Activated CD4-positive, alpha-beta T cell treated with anti-CD3 and anti-CD28 coated beads for 36 hours (primary cell): ENCODE measurements around the gene ABHD18. TPM values are rescaled to one million over a fixed set of nuclear protein-coding genes. Genes with fewer than 3 reads are reported as not detected.
"Not testable (repeated sequence)": the region's sequence is repeated elsewhere in the genome, so short reads cannot be mapped to it uniquely, and the experiment has no call there.

Source experiments
- ATAC-seq: fragments of 200-7000 bp; cut with Tn5 transposase; one replicate; pipeline ENCODE4 v1.10.0; 2021; ENCODE audit warnings: mild to moderate bottlenecking, moderate library complexity
- CTCF ChIA-PET: fragments of 350-600 bp; sonication (Branson Sonifier 250); formaldehyde crosslinking; loops from one replicate; lab custom pipeline; 2021; ENCODE audit warnings: antibody characterized with exemption; lab: Charles Lee
- POLR2A ChIA-PET: fragments of 350-600 bp; sonication (Branson Sonifier 250); formaldehyde crosslinking; loops from one replicate; lab custom pipeline; 2021; ENCODE audit warnings: antibody characterized with exemption, inconsistent platforms; lab: Charles Lee
- DNase-seq: peaks from one replicate; pipeline ENCODE4 v3.0.0-alpha.2; 2020
- H3K27ac Mint-ChIP-seq: one replicate; pipeline ENCODE4 v1.8.0; 2021; ENCODE audit warnings: mixed read lengths
- H3K27me3 Mint-ChIP-seq: one replicate; pipeline ENCODE4 v1.8.0; 2021; ENCODE audit warnings: mixed read lengths
- H3K36me3 Mint-ChIP-seq: one replicate; pipeline ENCODE4 v1.8.0; 2021; ENCODE audit warnings: low read depth, mixed read lengths
- H3K4me1 Mint-ChIP-seq: one replicate; pipeline ENCODE4 v1.8.0; 2021; ENCODE audit warnings: mixed read lengths
- H3K4me3 Mint-ChIP-seq: one replicate; pipeline ENCODE4 v1.8.0; 2021; ENCODE audit warnings: mild to moderate bottlenecking, moderate library complexity, mixed read lengths
- H3K9me3 Mint-ChIP-seq: one replicate; pipeline ENCODE4 v1.8.0; 2021; ENCODE audit warnings: low read depth, mixed read lengths
- intact Hi-C, 2 experiments: fragments of 100-400 bp; cut with DNase I in 1 of 2; cut with micrococcal nuclease in 1 of 2; formaldehyde crosslinking; loops; one replicate each; pipeline versions ENCODE4 v1.14.2 to v1.15.1; 2022 to 2024; cut with DNase I, micrococcal nuclease
- total RNA-seq, 2 experiments: library from RNA; stranded (reverse); gene quantifications; one replicate each; pipeline ENCODE4 v1.2.3, GENCODE V29; 2021

Gene ABHD18
- total RNA-seq, 2 experiments from 2014 or later, result 23.5 to 24.2 TPM

DNA sequence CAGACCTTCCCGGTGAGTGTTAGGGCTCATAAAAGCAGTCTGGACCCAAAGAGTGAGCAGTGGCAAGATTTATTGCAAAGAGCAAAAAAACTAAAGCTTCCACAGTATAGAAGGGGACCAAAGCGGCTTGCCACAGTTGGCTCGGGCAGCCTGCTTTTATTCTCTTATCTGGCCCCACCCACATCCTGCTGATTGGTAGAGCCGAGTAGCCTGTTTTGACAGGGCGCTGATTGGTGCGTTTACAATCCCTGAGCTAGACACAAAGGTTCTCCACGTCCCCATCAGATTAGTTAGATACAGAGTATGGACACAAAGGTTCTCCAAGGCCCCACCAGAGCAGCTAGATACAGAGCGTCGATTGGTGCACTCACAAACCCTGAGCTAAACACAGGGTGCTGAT lies 81.8 kb downstream of the ABHD18 start:
- H3K36me3 Mint-ChIP-seq, H3K27ac Mint-ChIP-seq, ATAC-seq, H3K4me3 Mint-ChIP-seq, intact Hi-C loops, POLR2A ChIA-PET, H3K27me3 Mint-ChIP-seq, H3K9me3 Mint-ChIP-seq, DNase-seq, H3K4me1 Mint-ChIP-seq: not testable (repeated sequence)
- CTCF ChIA-PET, result interaction anchor here (0.6 kb wide), 1 partner anchor 77 kb away, joined by 5 read pairs; no protein-coding TSS in a partner anchor

DNA sequence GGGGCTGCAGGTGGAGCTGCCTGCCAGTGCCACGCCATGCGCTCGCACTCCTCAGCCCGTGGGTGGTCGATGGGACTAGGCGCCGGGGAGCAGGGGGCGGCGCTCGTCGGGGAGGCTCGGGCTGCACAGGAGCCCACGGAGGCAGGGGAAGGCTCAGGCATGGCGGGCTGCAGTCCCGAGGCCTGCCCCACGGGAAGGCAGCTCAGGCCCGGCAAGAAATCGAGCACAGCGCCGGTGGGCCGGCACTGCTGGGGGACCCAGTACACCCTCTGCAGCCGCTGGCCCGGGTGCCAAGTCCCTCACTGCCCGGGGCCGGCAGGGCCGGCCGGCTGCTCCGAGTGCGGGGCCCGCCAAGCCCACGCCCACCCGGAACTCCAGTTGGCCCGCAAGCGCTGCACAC lies 82.3 kb downstream of the ABHD18 start:
- H3K4me3 Mint-ChIP-seq, H3K9me3 Mint-ChIP-seq, POLR2A ChIA-PET, intact Hi-C loops, DNase-seq, H3K4me1 Mint-ChIP-seq, H3K27ac Mint-ChIP-seq, H3K27me3 Mint-ChIP-seq, ATAC-seq, H3K36me3 Mint-ChIP-seq: not testable (repeated sequence)
- CTCF ChIA-PET, result interaction anchor here (0.6 kb wide), 1 partner anchor 77 kb away, joined by 5 read pairs; no protein-coding TSS in a partner anchor

GRCh38 chr4:128051229-128051628 lies 86.0 kb downstream of the ABHD18 start:
- H3K4me3 Mint-ChIP-seq, ATAC-seq, H3K27me3 Mint-ChIP-seq, H3K4me1 Mint-ChIP-seq, H3K36me3 Mint-ChIP-seq, H3K27ac Mint-ChIP-seq, H3K9me3 Mint-ChIP-seq: not testable (repeated sequence)
- peak; percentile 52 for DNase-seq
- intact Hi-C loops, result loop anchor here in 1 of 2 experiments (5.0 kb wide), 1 partner anchor 444 kb away; no protein-coding TSS in a partner anchor
- POLR2A ChIA-PET, result interaction anchor here (0.6 kb wide), 1 partner anchor 337 kb away, joined by 5 read pairs; no protein-coding TSS in a partner anchor
- CTCF ChIA-PET, result interaction anchor here (0.6 to 1.2 kb wide), 4 partner anchors 9 to 172 kb away, joined by 3 to 4 read pairs (median 3); partner anchors contain the start of gene LARP1B

DNA sequence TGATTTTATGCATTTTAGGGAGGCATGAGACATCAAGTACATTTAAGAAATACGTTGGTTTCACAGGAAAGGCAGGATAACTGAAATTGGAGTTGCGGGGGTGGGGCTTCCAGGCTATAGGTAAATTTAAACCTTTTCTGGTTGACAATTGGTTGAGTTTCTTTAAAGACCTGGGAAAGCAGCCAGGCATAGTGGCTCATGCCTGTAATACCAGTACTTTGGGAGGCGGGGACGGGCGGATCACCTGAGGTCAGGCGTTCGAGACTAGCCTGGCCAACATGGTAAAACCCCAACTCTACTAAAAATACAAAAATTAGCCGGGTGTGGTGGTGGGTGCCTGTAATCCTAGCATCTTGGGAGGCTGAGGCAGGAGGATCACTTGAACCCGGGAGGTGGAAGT lies 89.7 kb downstream of the ABHD18 start:
- H3K4me3 Mint-ChIP-seq, H3K27ac Mint-ChIP-seq, H3K36me3 Mint-ChIP-seq, CTCF ChIA-PET, DNase-seq, H3K9me3 Mint-ChIP-seq, H3K27me3 Mint-ChIP-seq, H3K4me1 Mint-ChIP-seq, POLR2A ChIA-PET, ATAC-seq: not testable (repeated sequence)
- intact Hi-C loops, result loop anchor here in 1 of 2 experiments (5.0 kb wide), 1 partner anchor 448 kb away; no protein-coding TSS in a partner anchor

GRCh38 chr4:128055441-128056206 lies 90.4 kb downstream of the ABHD18 start:
- POLR2A ChIA-PET, result interaction anchor here (0.6 kb wide), 1 partner anchor 757 kb away, joined by 3 read pairs; no protein-coding TSS in a partner anchor
- H3K27ac Mint-ChIP-seq, CTCF ChIA-PET, H3K4me3 Mint-ChIP-seq, intact Hi-C loops, H3K4me1 Mint-ChIP-seq, DNase-seq, H3K9me3 Mint-ChIP-seq, ATAC-seq, H3K27me3 Mint-ChIP-seq, H3K36me3 Mint-ChIP-seq: not testable (repeated sequence)

DNA sequence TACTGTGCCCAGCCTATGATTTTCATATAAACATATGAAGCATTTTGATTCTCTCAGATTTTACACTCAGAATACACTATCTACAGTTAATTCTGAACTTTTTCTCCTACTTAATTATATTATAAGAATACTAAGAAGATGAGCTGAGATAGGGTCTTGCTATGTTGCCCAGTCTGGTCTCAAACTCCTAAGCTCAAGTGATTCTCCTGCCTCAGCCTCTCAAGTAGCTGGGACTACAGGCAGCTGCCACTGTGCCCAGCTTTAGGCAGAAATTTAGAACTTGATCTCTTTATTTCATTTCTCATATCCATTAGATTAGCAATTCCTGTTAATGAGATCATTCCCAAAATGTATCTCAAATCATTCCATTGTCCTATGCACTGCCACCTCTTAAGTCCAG lies 91.2 kb downstream of the ABHD18 start:
- Mint-ChIP-seq H3K27me3 (no peaks in the 10 kb centered on the region), H3K4me3 (no peak overlapping the region), H3K4me1 (peaks cover 5% of the 10 kb centered on the region), H3K27ac (no peak overlapping the region), H3K9me3 (no peaks in the 10 kb centered on the region), H3K36me3 (no peaks in the 10 kb centered on the region)
- no peak for DNase-seq
- ATAC-seq, result no peak
- POLR2A ChIA-PET, result no interaction called here
- CTCF ChIA-PET, result no interaction called here
- intact Hi-C loops, result no loop called here

GRCh38 chr4:128060121-128060698 lies 95.0 kb downstream of the ABHD18 start:
- ATAC-seq, result no peak
- CTCF ChIA-PET, result interaction anchor here (0.5 to 1.5 kb wide), 7 partner anchors 9 to 560 kb away, joined by 3 to 8 read pairs (median 4); partner anchors contain the start of genes ABHD18 and MFSD8
- Mint-ChIP-seq H3K4me1 (peaks cover 13% of the 10 kb centered on the region), H3K9me3 (no peaks in the 10 kb centered on the region), H3K4me3 (peak overlapping the region; percentile 76), H3K36me3 (peaks cover 2% of the 10 kb centered on the region), H3K27ac (peak overlapping the region; percentile 93), H3K27me3 (no peaks in the 10 kb centered on the region)
- POLR2A ChIA-PET, result interaction anchor here (1.1 to 1.9 kb wide), 5 partner anchors 95 to 752 kb away, joined by 3 to 41 read pairs (median 8); partner anchors contain the start of genes ABHD18, MFSD8, PGRMC2 and PLK4
- no peak for DNase-seq
- intact Hi-C loops, result loop anchor here (2.0 to 5.0 kb wide), 5 partner anchors 63 to 1035 kb away; partner anchors contain the start of genes HSPA4L (in 1 of the 2) and INTU (in 1 of the 2)

DNA sequence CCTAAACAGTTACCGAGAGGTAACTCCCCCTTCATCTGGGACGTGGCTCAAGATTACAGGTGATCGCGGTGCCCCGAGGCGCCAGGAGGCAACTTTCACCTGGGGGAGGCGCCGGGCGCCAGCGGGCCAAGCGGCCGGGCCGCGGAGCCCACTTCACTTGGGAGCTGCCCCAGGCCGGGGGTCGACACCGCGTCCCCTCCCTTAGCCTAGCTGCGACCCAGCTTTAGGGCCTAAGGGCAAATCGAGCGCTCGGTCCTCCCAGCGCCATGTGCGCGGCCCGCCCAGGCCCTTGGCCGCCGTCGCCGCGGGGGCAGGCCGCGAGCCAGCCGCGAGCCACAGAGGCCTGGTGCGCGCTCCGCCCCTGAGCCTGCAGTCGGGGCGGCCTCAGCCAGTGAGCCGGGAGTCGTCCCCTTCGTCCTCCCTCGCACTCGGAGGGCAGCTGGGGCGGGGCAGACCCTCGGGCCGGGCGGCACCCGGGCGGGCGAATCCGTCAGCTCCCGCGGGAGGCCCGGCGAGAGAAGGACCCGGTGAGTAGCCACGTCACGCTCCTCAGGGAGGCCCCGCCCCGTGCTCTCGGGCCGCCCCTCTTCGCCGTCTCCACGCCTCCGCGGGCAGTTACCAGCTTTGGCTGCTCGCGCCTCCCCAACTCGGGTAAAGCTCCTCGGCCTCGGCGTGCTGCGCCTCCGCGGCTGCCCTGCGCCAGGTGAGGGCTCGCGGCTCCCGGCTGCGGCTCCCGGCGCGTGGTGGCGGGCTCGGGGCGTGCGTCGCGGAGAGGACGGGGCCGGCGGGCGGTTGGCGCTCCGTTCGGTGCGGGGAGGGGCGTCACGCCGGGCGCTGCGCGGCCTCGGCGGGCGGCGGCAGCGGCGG lies 95.7 kb downstream of the ABHD18 start, which contains the start of gene LARP1B:
TSS of gene LARP1B (plus strand) at position 614 of the 867 bp plus-strand sequence. CDS start 13,640 bp downstream, outside the sequence.
- Mint-ChIP-seq H3K27me3 (no peaks in the 10 kb centered on the region), H3K9me3 (no peaks in the 10 kb centered on the region), H3K27ac (peak within 1 kb of the TSS; percentile 93), H3K4me3 (peak within 1 kb of the TSS; percentile 81), H3K36me3 (peaks cover 2% of the 10 kb centered on the region), H3K4me1 (peaks cover 14% of the 10 kb centered on the region)
- CTCF ChIA-PET, result interaction anchor here (0.6 to 1.5 kb wide), 5 partner anchors 10 to 560 kb away, joined by 3 to 8 read pairs (median 3); partner anchors contain the start of genes ABHD18 and MFSD8
- intact Hi-C loops, result loop anchor here (1.0 to 5.0 kb wide), 9 partner anchors 64 to 1034 kb away; partner anchors contain the start of genes PLK4 (in 2 of the 2), ABHD18 (in 1 of the 2), HSPA4L (in 1 of the 2) and INTU (in 1 of the 2)
- POLR2A ChIA-PET, result interaction anchor here (0.5 to 1.9 kb wide), 9 partner anchors 18 to 751 kb away, joined by 3 to 41 read pairs (median 6); partner anchors contain the start of genes ABHD18, MFSD8, PGRMC2 and PLK4
- DNase-seq (peak; percentile 96), ATAC-seq (peak; percentile 92)

GRCh38 chr4:128061566-128062536 lies 96.6 kb downstream of the ABHD18 start:
- ChIA-PET POLR2A (interaction anchor here (0.5 to 1.9 kb wide), 9 partner anchors 96 to 750 kb away, joined by 3 to 41 read pairs (median 6); partner anchors contain the start of genes ABHD18, MFSD8, PGRMC2 and PLK4), CTCF (interaction anchor here (0.6 to 0.7 kb wide), 2 partner anchors 17 to 155 kb away, joined by 3 read pairs; no protein-coding TSS in a partner anchor)
- no peaks in the 10 kb centered on the region for H3K27me3 Mint-ChIP-seq
- peak overlapping the region; percentile 76 for H3K27ac Mint-ChIP-seq
- ATAC-seq, result peak; percentile 32
- H3K4me1 Mint-ChIP-seq, result peaks cover 14% of the 10 kb centered on the region
- peaks cover 2% of the 10 kb centered on the region for H3K36me3 Mint-ChIP-seq
- no peaks in the 10 kb centered on the region for H3K9me3 Mint-ChIP-seq
- H3K4me3 Mint-ChIP-seq, result peak overlapping the region; percentile 81
- DNase-seq, result peak; percentile 80
- intact Hi-C loops, result loop anchor here (1.0 to 5.0 kb wide), 9 partner anchors 65 to 1033 kb away; partner anchors contain the start of genes ABHD18 (in 2 of the 2), MFSD8 (in 2 of the 2), PLK4 (in 2 of the 2) and HSPA4L (in 1 of the 2)
